GM21526 (cell line): Measurements from ENCODE around the gene MAD2L2.

ENCODE experiments used
- ATAC-seq: cut with Tn5 transposase; IDR thresholded peaks from one replicate; pipeline ENCODE4 v1.9.1; 2021; ENCODE audit warnings: moderate library complexity; ENCODE audit not compliant: unreplicated experiment, low FRiP score

Gene MAD2L2

DNA sequence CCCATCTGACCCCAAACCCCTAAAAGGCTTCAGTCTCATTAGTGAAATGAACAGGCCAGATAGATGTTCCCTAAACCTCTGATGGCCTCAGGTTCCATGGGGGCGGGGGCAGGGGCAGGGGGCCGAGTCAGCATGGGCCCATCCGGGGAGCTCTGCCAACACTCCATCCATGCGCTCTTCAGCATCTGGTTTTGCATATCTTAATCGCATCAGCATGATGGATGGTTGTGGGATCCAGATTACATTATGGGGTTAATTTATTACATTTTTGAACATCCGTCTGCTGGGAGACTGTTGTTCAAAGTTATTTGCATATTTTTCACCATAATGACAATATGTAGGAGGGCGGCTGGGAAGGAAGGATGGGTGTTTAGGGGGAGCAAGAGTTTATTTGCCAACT is 3.1 kb upstream of the MAD2L2 start:
- ATAC-seq = no peak

DNA sequence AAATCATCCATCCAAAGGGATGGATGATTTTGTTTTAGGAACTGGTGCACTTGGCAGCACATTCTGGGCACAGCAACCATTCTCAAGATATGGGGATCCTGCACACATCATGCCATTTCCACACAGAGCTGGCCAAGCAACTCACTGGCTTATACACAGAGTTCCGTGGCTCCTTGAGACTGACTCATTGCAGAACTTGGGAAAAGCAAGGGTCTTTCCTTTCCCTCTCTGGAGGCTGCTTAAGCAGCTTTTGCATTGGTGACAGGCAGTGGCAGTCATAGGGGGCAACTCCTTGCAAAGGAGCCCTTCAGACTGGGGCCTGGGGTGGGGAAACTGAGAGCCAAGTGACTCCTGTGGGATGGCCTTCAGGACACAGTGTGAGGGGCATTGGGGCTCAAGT is 1.9 kb upstream of the MAD2L2 start:
- no peak for ATAC-seq

DNA sequence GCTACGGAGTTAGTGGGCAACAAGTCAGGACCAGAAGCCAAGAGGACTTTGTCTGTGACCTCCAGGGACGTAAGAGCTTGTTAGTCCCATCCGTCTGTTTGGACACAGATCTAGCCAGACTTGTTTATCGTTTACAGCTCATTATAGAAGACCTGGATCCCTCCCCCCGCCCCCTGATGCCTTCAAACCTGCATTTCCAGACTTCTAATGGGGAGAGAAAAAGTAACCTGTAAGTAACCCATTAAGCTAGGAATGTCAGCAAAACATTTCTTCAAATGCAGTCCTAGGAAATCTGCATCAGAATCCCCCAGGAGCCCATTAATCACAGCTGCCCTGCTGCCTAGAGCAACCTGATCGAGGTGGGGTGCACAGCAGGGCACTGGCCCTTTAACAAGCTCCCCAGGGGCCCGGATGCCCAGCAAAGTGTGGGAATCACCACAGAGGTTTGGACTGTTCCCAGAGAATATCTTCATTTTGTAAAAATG is 1.4 kb upstream of the MAD2L2 start:
- ATAC-seq = no peak

DNA sequence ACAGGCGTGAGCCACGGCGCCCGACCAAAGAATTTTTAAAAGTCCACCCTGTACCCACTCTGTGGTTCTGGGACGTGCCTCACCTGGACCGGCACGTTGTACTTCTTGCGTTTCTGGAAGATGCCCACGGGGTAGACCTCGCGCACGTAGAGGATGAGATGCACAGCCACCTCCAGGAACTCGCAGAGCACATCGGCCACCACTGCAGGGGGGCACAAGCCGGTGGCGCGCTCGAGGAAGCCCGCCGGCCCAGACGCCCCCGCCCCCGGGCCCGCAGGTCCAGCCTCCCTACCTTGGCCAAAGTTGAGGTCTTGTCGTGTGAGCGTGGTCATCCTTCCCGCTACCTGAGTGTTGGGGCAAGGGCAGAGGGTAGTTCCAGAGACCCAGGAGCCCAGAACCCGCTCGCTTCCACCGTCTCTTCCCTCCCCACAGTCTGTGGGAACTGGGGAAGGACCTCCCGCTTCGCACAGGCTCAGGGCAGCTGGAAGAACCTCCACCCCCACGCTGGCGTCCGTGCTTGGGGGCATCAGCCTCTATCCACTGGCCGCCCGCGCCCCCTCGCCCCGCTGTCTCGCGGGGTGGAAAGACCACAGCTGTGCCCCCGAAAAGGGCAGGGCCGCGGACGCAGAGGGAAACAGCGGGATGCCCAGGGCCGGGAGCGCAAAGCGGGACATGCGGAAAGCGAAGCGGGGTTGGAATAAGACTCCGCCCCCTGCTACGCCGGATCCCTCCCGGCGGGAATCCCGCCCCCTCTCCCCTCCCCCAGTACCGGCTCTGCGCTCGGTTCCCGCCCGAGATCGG is 478 bp downstream of the MAD2L2 start:
- peak; percentile 11 for ATAC-seq

DNA sequence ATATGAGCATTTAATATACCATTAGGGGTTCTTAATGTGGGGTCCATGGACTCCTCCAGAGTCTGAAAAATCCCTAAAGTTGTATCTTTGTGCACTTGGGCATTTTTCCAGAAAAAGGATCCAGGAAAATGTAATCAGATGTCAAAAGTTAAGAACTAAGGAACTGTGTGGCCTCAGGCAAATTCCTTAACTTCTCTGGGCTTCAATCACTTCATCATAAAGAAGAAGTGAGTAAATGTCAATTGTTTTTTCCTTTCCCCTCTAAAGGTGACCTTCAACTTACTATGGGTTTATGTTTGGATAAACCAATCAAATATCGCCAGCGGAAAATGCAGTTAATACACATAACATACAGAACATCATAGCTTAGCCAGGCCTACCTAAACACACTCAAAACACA is 2.5 kb downstream of the MAD2L2 start:
- ATAC-seq = no peak

DNA sequence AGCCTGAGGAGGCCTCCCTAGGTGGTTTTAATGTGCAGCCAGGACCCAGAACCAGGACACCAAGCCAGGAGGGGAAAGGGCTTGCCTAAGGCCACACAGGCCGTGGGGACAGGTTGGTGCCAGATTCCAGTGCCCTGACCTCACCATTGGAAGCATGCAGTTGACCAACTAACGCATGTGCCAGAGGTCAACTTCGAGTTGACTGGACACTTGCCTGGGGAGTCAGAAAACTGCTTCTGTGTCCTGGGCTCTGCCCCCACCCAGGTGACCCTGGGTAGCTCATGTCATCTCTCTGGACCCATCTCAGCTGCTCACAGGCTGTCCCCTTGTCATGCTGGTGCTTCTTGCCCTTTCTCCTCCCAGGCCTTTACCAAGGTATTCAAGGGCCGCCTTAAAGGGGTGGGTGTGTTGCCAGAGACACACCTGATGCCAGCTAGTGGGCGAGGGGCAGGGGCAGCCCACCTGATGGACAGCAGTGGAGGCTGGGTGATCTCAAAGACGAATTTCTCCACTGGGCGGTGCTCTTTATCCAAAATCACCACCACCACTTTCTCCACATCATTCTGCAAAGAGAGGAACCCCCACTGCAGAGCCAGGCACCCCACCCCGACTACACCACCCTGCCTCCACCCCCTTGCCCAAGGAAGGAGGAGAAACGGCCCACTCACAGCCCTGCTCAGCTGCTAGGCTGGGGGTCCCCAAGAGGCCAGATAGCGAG is 4.4 kb downstream of the MAD2L2 start:
- no peak for ATAC-seq

DNA sequence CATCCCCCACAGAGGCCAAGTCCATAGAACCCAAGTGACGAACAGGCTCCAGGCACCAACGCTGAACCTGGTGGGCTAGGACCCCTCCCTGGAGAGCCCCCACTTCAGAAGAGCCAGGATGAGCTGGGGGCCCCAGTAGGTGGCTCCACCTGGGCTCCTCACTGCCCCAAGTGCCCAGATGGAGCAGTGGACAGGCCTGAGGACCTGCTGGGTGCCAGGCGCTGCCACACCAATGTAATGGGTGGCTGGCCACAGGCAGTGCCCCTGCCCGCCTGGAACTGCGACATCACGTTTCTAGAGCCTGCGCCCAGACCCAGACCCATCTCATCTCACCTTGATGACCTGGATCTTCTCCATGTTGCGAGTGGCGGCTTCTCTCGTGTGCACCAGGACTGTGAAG is 5.6 kb downstream of the MAD2L2 start:
- ATAC-seq = no peak

DNA sequence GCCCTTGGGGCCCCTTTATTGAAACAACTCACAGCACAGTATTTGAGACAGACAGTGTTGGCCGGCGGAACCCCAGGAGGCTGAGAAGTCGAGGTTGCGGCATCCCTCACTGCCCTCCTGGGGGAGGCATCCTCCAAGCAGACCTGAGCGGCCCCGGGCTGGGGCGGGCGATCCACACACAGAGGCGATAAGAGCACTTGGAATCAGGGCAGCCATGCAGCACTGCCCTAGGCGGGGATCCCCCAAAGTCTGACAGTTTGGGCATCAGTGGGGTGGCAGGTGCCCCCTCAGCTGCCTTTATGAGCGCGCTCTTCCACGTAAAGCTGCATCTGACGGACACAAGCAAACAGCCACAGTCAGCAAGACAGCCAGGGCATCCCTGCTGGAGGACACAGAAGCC is 6.5 kb downstream of the MAD2L2 start:
- no peak for ATAC-seq

DNA sequence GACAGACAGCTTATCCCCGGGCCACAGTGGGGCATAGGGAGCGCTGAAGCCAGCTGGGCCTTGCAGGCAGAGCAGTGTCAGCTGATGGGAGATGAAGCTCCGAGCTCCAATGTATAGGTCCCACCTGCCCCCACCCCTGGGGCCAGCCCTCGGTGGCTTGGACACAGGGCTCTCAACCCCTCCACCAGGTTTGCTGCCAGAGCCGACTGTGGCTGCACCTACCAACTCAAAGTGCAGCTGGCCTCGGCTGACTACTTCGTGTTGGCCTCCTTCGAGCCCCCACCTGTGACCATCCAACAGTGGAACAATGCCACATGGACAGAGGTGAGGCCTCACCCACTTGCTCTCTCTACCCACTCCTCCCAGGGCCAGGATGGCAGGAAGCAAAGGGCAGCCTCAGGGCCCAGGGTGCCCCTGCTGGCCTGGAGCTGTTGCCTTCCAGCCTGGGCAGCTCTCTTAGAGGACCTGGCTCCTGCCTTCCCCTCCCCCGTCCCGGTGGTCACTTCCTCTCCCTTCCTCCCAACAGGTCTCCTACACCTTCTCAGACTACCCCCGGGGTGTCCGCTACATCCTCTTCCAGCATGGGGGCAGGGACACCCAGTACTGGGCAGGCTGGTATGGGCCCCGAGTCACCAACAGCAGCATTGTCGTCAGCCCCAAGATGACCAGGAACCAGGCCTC is 7.7 kb downstream of the MAD2L2 start:
- no peak for ATAC-seq

DNA sequence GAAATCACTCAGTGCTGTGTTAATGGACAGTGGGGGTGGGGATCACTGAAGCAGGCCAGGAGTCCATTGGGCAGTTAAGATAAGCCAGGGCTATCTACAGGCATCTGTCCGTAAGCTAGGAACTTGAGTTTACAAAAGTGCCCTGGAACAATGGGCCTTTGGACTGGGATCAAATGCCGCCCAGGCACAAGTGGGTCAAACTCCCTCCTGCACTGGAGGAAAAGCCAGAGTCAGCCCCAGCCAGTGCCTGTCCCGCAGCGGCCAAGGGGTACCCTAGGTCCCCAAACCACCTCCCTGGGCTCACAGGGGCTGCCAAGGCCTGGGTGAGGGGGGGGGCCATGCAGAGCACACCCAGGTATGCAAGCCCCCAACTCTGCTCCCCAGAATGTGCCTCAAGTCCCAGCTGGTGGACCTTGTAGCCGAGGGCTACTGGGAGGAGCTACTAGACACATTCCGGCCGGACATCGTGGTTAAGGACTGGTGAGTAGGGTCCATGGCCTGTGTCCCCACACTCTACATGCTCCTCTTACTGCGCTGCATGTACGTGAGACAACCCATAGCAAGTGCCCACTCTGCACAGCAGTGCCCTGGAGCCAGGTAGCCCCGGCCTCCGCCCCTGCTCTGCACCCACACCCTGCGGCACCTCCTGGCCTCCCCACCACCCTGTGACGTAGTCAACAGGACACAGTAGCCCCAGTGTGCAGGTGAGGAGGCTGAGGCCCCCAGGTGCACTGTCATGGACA is 9.2 kb downstream of the MAD2L2 start:
- no peak for ATAC-seq

DNA sequence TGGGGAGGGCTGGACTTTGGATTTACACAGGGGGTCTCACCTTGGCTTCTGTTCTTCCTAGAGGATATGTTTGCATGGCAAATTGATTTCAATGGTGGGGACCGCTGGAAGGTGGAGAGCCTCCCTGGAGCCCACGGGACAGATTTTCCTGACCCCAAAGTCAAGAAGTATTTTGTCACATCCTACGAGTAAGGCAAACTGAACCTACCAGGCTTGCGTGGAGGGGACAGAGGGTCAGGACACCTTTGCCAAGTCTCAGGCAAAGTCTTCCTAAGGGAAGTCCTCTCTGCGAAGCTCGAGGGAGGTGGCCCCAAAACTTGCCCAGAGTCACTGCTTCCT is 9.8 kb downstream of the MAD2L2 start:
- ATAC-seq = no peak

DNA sequence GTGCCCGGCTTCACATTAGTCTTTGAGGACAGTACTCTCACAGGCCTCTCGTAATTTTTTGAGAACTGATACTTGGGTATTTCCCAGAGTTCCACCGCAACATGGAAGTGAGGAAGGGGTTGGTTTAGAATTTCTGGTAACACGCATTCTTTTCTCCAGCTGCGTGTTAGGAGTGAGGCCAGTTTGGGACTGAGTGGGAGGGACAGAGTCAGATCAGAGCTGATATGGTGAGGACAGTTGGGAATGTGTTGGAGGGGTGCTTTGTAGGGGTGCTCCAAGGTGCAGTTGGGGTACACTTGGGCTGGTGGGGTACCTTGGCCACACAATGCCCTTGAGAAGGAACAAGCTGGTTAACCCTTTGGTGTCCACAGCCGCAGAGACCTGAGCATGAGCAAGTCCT is 10.2 kb downstream of the MAD2L2 start:
- no peak for ATAC-seq

DNA sequence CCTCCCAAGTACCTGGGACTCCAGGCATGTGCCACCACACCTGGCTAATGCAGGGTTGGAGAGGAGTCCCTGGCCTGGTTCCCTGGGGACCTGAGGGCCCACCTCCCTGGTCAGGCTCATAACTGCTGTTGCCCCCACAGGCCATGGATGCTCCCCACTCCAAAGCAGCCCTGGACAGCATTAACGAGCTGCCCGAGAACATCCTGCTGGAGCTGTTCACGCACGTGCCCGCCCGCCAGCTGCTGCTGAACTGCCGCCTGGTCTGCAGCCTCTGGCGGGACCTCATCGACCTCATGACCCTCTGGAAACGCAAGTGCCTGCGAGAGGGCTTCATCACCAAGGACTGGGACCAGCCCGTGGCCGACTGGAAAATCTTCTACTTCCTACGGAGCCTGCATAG is 12.4 kb downstream of the MAD2L2 start:
- ATAC-seq = no peak

DNA sequence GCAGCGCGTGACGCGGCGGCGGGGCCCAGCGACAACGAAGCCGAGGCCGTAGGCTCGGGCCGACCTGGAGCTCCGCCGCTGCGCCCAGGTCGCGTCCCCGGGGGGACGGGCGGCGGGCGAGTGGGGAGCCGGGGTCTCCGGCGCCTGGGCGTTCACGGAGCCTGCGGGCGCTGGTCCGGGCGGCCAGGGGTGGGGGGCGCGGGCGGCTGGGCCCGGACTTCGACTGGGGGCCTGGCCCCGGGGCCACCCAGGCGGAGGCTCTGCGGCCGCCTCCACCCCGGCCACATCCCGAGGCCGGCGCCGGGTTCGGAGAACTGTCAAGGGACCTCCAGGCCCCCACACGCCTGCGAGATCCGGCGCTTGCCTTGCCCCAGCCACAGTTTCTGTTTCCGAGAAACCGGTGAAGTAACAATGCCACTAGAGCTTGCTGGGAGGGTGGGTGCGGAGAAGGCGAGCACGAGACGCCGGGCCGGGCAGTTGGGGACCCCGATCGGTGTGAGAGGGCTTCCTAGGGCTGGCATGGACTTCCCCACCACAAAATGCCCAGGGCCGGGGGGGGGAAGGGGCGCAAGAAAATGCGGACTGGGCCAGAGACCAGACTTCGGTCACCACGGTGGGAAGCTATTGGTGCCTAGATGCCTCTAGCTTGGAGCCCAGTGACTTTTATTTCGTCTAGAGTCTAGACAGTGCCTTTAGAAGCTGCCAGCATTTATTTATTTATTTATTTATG is 16.4 kb downstream of the MAD2L2 start:
- peak; percentile 42 for ATAC-seq

DNA sequence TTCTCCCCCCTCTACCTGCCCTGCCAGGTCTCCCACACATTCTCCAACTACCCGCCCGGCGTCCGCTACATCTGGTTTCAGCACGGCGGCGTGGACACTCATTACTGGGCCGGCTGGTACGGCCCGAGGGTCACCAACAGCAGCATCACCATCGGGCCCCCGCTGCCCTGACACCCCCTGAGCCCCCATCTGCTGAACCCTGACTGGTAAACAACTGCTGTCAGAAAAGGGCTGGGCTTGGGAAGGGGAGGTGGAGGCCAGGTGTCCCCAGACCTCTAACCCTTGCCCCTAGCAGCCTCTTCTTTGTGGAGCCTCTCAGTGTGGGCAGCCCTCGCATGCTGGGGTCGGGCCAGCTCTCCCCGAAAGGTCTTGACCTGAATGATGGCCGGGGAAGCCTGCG is 19.8 kb downstream of the MAD2L2 start:
- ATAC-seq = no peak

DNA sequence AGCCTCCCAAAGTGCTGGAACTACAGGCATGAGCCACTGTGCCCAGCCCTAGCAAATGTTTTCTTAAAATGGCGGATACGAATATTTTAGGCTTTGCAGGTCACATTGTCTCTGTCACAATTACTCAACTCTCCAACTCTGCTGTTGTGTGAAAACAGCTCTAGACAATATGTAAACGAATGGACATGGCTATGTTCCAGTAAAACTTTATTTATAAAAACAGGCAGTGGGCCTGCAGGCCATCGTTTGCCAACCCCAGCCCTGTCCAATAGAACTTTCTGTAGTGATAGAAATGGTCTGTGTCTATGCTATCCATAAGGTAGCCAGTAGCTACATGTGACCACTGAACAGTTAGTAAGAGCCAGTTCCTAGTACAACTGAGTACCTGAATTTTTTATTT is 21.2 kb downstream of the MAD2L2 start:
- ATAC-seq = no peak

DNA sequence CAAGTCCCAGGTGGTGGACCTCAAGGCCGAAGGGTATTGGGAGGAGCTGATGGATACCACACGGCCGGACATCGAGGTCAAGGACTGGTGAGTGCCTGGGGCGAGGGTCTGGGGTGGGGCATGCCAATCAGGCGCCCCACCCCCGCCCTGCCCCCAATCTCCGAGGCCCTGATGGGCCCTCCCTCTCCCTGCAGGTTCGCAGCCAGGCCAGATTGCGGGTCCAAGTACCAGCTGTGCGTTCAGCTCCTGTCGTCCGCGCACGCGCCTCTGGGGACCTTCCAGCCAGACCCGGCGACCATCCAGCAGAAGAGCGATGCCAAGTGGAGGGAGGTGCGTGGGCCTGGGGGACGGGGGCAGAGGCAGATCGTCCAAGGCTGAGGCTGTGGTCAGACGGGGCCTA is 22.4 kb downstream of the MAD2L2 start:
- ATAC-seq = no peak

DNA sequence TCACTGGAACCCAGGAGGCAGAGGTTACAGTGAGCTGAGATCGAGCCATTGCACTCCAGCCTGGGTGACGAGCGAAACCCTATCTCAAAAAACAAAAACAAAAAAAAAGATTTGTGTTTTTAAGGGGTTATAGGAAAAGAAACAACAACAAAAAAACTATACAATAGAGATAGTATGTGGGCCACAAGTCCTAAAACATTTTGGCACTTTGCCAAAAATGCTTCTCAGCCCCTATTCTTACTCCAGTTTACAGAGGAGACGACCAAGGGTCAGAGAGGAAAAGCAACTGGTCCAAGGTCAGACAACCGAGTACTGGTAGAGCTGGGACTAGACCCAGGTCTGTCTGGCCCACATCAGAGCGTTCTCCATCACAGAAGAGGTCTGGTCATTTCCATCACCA is 23.3 kb downstream of the MAD2L2 start:
- no peak for ATAC-seq

DNA sequence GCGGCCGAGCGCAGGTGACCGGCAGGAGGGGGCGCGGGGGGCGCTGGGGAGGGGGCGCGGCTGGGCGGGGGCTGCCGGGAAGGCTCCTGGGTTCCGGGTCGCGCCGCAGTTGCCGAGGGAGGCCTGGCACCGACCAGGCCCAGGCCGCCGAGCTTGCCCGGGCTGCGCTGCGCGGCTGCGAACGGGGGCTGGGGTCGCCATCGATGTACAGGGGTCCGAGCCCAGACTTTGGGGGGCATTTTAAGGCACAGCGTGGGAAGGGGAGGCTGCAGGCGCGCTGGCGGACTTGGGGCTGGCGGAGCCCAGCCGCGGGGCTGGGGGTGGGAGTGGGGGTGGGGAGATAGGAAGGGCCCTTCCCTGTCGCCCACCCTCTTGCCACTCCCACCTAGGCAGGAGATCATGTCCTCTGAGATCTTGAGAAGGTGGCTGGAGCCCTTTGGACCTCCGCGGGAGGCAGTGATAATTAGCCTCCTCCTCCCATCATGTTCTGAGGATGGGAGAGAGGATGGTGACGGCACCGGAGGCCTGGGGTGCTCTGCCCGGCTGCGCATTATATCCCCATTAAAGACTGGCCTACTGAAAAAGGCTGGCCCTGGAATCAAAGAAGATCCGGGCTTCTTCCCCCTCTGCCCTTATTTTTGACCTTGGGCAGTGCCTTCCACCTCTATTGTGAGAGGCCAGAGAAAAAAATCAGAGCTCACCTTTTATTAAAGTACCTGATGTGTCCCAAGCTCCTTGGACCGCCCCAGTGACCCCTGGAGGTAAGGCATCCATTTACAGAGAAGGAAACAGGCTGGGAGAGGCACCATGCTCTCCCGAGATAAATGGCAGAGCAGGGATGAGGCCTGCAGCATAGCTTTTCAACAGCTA is 25.8 kb downstream of the MAD2L2 start:
- no peak for ATAC-seq
